K562 (cell line): ENCODE results near the gene EFNA2. TPM values are rescaled to one million over a fixed set of nuclear protein-coding genes. Genes with fewer than 3 reads are reported as not detected.
A peak's percentile ranks its signal among the peaks of the same experiment; 100 is the strongest.

Experiments
- ATAC-seq: fragments of 200-7000 bp; cut with Tn5 transposase; 3 replicates; pipeline ENCODE4 v1.9.1; 2020; ENCODE audit warnings: moderate library complexity
- BruUV-seq: library from RNA; stranded (reverse); fragments of 400-500 nt; replicated peaks from 2 replicates; lab custom pipeline; 2021; lab: Mats Ljungman, UMichigan
- CTCF ChIA-PET: fragments of 300-600 bp; formaldehyde crosslinking; extraction: SDS; loops from one replicate; lab custom pipeline; 2021; ENCODE audit warnings: low intra/inter-chr PET ratio; lab: Yijun Ruan, JAX
- POLR2A ChIA-PET: fragments of 300-600, 350-650 bp; sonication (Branson Sonifier 250); formaldehyde crosslinking; extraction: SDS; loops from one replicate; lab custom pipeline; 2021; ENCODE audit warnings: antibody characterized with exemption, inconsistent platforms; lab: Yijun Ruan, JAX
- DNase-seq, 4 experiments: peaks; one replicate each; pipeline versions ENCODE4 v3.0.0 to v3.0.0-alpha.2; 2011 to 2018; ENCODE audit warnings: low spot score in 3 of 4, mixed read lengths in 3 of 4; ENCODE audit errors: extremely low read depth in 1 of 4
- FAIRE-seq: peaks from 2 replicates; lab custom pipeline; 2011; peaks lifted over from hg19 to GRCh38; lab: Jason Lieb, UNC
- H2AFZ ChIP-seq: 2 replicates; pipeline ENCODE4 v1.6.0; 2011; ENCODE audit warnings: low read depth, low read length, control low read depth, inconsistent platforms
- H3K27ac ChIP-seq: fragments of 200-600 bp; 3 replicates; pipeline ENCODE4 v1.8.0; 2011; ENCODE audit warnings: low read depth, mild to moderate bottlenecking, control low read depth, inconsistent platforms, low read length, moderate library complexity, mixed read lengths; ENCODE audit errors: extremely low read depth
- H3K27me3 ChIP-seq, 2 experiments: fragments of 300-600 bp in 1 of 2; 2 replicates in 1 of 2; 3 replicates in 1 of 2; pipeline versions ENCODE4 v1.6.0 to v1.8.0; 2011; ENCODE audit warnings: inconsistent platforms in 2 of 2, low read length in 2 of 2, mild to moderate bottlenecking in 1 of 2, mixed read lengths in 1 of 2, moderate library complexity in 1 of 2; ENCODE audit not compliant: control insufficient read depth in 2 of 2, insufficient read depth in 2 of 2
- H3K36me3 ChIP-seq: fragments of 300-600 bp; 3 replicates; pipeline ENCODE4 v1.8.0; 2011; ENCODE audit warnings: mild to moderate bottlenecking, low read length, inconsistent platforms; ENCODE audit not compliant: control insufficient read depth, insufficient read depth
- H3K4me1 ChIP-seq, 2 experiments: fragments of 200-600 bp in 1 of 2; replicated peaks in 1 of 2; 2 replicates in 1 of 2; 3 replicates in 1 of 2; pipeline versions ENCODE4 v1.5.1 to v1.8.0; 2011; ENCODE audit warnings: inconsistent platforms in 2 of 2, low read length in 2 of 2, mild to moderate bottlenecking in 1 of 2, mixed read lengths in 1 of 2, moderate library complexity in 1 of 2; ENCODE audit not compliant: control insufficient read depth in 2 of 2, insufficient read depth in 2 of 2
- H3K4me2 ChIP-seq: 2 replicates; pipeline ENCODE4 v1.6.1; 2011; ENCODE audit warnings: low read length, control low read depth, inconsistent platforms, mixed read lengths; ENCODE audit not compliant: insufficient read depth
- H3K4me3 ChIP-seq: fragments of 200-600 bp; sonication (generic), shearing (Covaris generic); 2 replicates; pipeline ENCODE4 v1.5.1; 2016; ENCODE audit warnings: control low read depth, inconsistent platforms
- H3K79me2 ChIP-seq: fragments of 200-600 bp; 3 replicates; pipeline ENCODE4 v1.8.0; 2011; ENCODE audit warnings: low read length, inconsistent platforms; ENCODE audit not compliant: control insufficient read depth, insufficient read depth
- H3K9ac ChIP-seq, 2 experiments: 2 replicates each; pipeline versions ENCODE4 v1.6.0 to v1.6.1; 2011; ENCODE audit warnings: low read depth in 2 of 2, low read length in 2 of 2, control low read depth in 1 of 2, inconsistent platforms in 1 of 2, mild to moderate bottlenecking in 1 of 2, mixed read lengths in 1 of 2; ENCODE audit not compliant: insufficient read depth in 1 of 2
- H3K9me1 ChIP-seq: one replicate; pipeline ENCODE4 v1.6.0; 2011; ENCODE audit warnings: inconsistent platforms, mild to moderate bottlenecking, low read length, moderate library complexity; ENCODE audit not compliant: control insufficient read depth, insufficient read depth
- H3K9me3 ChIP-seq: replicated peaks from 2 replicates; pipeline ENCODE4 v1.5.1; 2011; ENCODE audit warnings: low read depth, low read length, inconsistent platforms; ENCODE audit not compliant: control insufficient read depth, insufficient read depth
- H4K20me1 ChIP-seq: replicated peaks from 2 replicates; pipeline ENCODE4 v1.6.1; 2011; ENCODE audit warnings: low read length, inconsistent platforms, mixed read lengths; ENCODE audit not compliant: control insufficient read depth, insufficient read depth
- CEBPB ChIP-seq: fragments of 450-650 bp; IDR thresholded peaks from 2 replicates; pipeline ENCODE4 v1.6.1; 2016; ENCODE audit warnings: missing genetic modification characterization, missing compliant biosample characterization
- FOXA3 ChIP-seq, 2 experiments: fragments of 450-650 bp in 1 of 2; sonication (generic) in 1 of 2; formaldehyde crosslinking; IDR thresholded peaks in 1 of 2; conservative IDR thresholded peaks in 1 of 2; 2 replicates each; pipeline versions ENCODE4 v1.4.0 to v1.8.0; 2020 to 2022; ENCODE audit warnings: mild to moderate bottlenecking in 2 of 2, missing genetic modification reagents in 1 of 2
- FOXJ2 ChIP-seq: fragments of 200-800 bp; sonication (Bioruptor generic); IDR thresholded peaks from 2 replicates; pipeline ENCODE4 v1.6.1; 2016; ENCODE audit warnings: missing genetic modification characterization, missing compliant biosample characterization
- GABPB1 ChIP-seq: sonication (generic); formaldehyde crosslinking; IDR thresholded peaks from 2 replicates; pipeline ENCODE4 v1.8.0; 2022; ENCODE audit warnings: mild to moderate bottlenecking, missing genetic modification reagents
- GTF2F1 ChIP-seq: IDR thresholded peaks from 2 replicates; pipeline ENCODE4 v1.6.1; 2011; ENCODE audit warnings: low read depth, low read length, improper control_type of control experiment
- LEF1 ChIP-seq: fragments of 450-650 bp; IDR thresholded peaks from 2 replicates; pipeline ENCODE4 v1.6.1; 2016; ENCODE audit warnings: mild to moderate bottlenecking
- SP2 ChIP-seq: IDR thresholded peaks from 2 replicates; pipeline ENCODE4 v1.6.1; 2011; ENCODE audit warnings: mild to moderate bottlenecking, low read depth, low read length, moderate library complexity; ENCODE audit not compliant: poor library complexity, severe bottlenecking; ENCODE audit errors: extremely low read depth
- TAL1 ChIP-seq: fragments of 450-650 bp; IDR thresholded peaks from 2 replicates; pipeline ENCODE4 v1.6.1; 2016; ENCODE audit warnings: mild to moderate bottlenecking
- YBX1 ChIP-seq: fragments of 450-650 bp; IDR thresholded peaks from 2 replicates; pipeline ENCODE4 v1.7.1; 2016; ENCODE audit warnings: mild to moderate bottlenecking
- ZBTB33 ChIP-seq: sonication (generic); formaldehyde crosslinking; IDR thresholded peaks from 2 replicates; pipeline ENCODE4 v1.8.1; 2023; ENCODE audit warnings: mild to moderate bottlenecking, missing genetic modification reagents
- ZNF121 ChIP-seq: sonication (generic); formaldehyde crosslinking; conservative IDR thresholded peaks from 2 replicates; pipeline ENCODE4 v1.8.0; 2022; ENCODE audit warnings: missing genetic modification reagents
- ZNF143 ChIP-seq: sonication (generic); formaldehyde crosslinking; IDR thresholded peaks from 2 replicates; pipeline ENCODE4 v1.9.0; 2022; ENCODE audit warnings: mild to moderate bottlenecking, missing genetic modification reagents
- ZNF277 ChIP-seq: fragments of 250-450 bp; sonication (Bioruptor Pico); IDR thresholded peaks from 2 replicates; pipeline ENCODE4 v1.8.0; 2022; ENCODE audit warnings: inconsistent platforms, mild to moderate bottlenecking, moderate library complexity, borderline replicate concordance
- ZNF639 ChIP-seq, 2 experiments: fragments of 200-800 bp in 1 of 2; sonication (Bioruptor generic) in 1 of 2; sonication (generic) in 1 of 2; formaldehyde crosslinking in 1 of 2; IDR thresholded peaks in 1 of 2; conservative IDR thresholded peaks in 1 of 2; 2 replicates each; pipeline versions ENCODE4 v1.5.0 to v1.6.1; 2016 to 2020; ENCODE audit warnings: missing compliant biosample characterization in 1 of 2, missing genetic modification characterization in 1 of 2, missing genetic modification reagents in 1 of 2
- WGBS: fragments of 100-300 bp; shearing (Covaris generic); methylation state at CpG from one replicate; pipeline ENCODE4 v1.1.6; 2016; ENCODE audit warnings: low coverage, mixed read lengths; ENCODE audit not compliant: insufficient coverage; ENCODE audit errors: missing lambda C conversion rate; 5-methylcytosine and 5-hydroxymethylcytosine counted together
- in situ Hi-C: fragments of 300-500 bp; cut with MboI; formaldehyde crosslinking; loops from 4 replicates; pipeline ENCODE4 v1.15.0; 2018; ENCODE audit warnings: inconsistent platforms, mixed read lengths
- intact Hi-C: fragments of 100-400 bp; cut with micrococcal nuclease; formaldehyde crosslinking; loops from 2 replicates; pipeline ENCODE4 v1.14.2; 2022
- polyA plus RNA-seq, 8 experiments: library from polyadenylated mRNA; depleted of rRNA in 4 of 8; stranded (reverse) in 5 of 8; unstranded in 3 of 8; fragments of >200 nt; fragmentation: Nextera tagmentation in 2 of 8; fragmentation: Illumina TruSeq in 1 of 8; extraction: Ambion mirVana in 2 of 8; extraction: Trizol in 1 of 8; gene quantifications; 2 replicates each; pipeline versions ENCODE4 v1.2.1 to v1.2.3, GENCODE V29; 2011 to 2014; ENCODE audit warnings: inconsistent platforms in 1 of 8, missing spikeins in 1 of 8
- total RNA-seq, 7 experiments: library from RNA; depleted of rRNA in 6 of 7; stranded (reverse); fragments of >200 nt in 6 of 7; fragmentation: Illumina TruSeq in 2 of 7; extraction: Trizol in 2 of 7; gene quantifications; 2 replicates each; pipeline versions ENCODE4 v1.2.1 to v1.2.3, GENCODE V29; 2011 to 2021; ENCODE audit warnings: low replicate concordance in 1 of 7

EFNA2 gene
- total and polyA plus RNA-seq, 9 of the 15 experiments (the other 6 are each of a cell fraction or from before 2014, with no cell fraction given), result 0.11 to 0.44 (median 0.15) TPM; not detected in 6

GRCh38 chr19:1243768-1244692, 41.6 kb upstream of the EFNA2 start:
- FAIRE-seq (peak; percentile 73), DNase-seq (peak in 2 of 4 experiments; percentile 78 to 90), ATAC-seq (peak; percentile 55)
- peak overlapping the region; percentile 100 for H3K4me3 ChIP-seq
- peak overlapping the region; percentile 96 for H3K4me2 ChIP-seq
- peaks cover 42% of the 10 kb centered on the region; the same call in 2 of the 3 replicates for H3K36me3 ChIP-seq
- H2AFZ ChIP-seq, result no peak overlapping the region
- peaks cover 44% of the 10 kb centered on the region for H3K79me2 ChIP-seq
- H3K9me3 ChIP-seq, result no peaks in the 10 kb centered on the region
- 19% methylated on average over 23 of the region's 33 CpGs for WGBS
- in situ Hi-C loops, result loop anchor here (5.0 to 25.0 kb wide), 2 partner anchors 322 to 482 kb away; partner anchors contain the start of gene MISP
- CTCF ChIA-PET, result interaction anchor here (0.6 to 4.5 kb wide), 2 partner anchors 23 to 128 kb away, joined by 3 to 51 read pairs; no protein-coding TSS in a partner anchor
- no TSS peak for BruUV-seq
- H3K4me1 ChIP-seq, result peaks cover 56 to 98% of the 10 kb centered on the region in 2 experiments
- intact Hi-C loops, result loop anchor here (1.0 to 5.0 kb wide), 2 partner anchors 22 to 382 kb away; no protein-coding TSS in a partner anchor
- H3K9ac ChIP-seq, result peak overlapping the region; percentile 50 to 98
- no peaks in the 10 kb centered on the region for H3K27me3 ChIP-seq
- H3K9me1 ChIP-seq, result peaks cover 4% of the 10 kb centered on the region
- POLR2A ChIA-PET, result interaction anchor here (0.5 to 5.6 kb wide), 12 partner anchors 9 to 287 kb away, joined by 3 to 90 read pairs (median 4); partner anchors contain the start of genes CIRBP and NDUFS7
- 0 out of 2 replicates have a peak, but pooled peaks cover 5% of the 10 kb centered on the region for H4K20me1 ChIP-seq
- H3K27ac ChIP-seq, result peak overlapping the region; percentile 69
- TF ChIP-seq YBX1, result no peak
- peak; percentile 77 for TF ChIP-seq CEBPB (tag)
- TF ChIP-seq ZBTB33 (CRISPR knock-in tag), result peak; percentile 51; the same call in 1 of the 2 replicates
- peak; percentile 14 for TF ChIP-seq SP2
- TF ChIP-seq ZNF143 (CRISPR knock-in tag), result peak; percentile 35; the same call in 1 of the 2 replicates
- TF ChIP-seq ZNF639 (CRISPR knock-in tag; conservative IDR thresholded peaks at IDR 0.05 in 1 of 2, IDR thresholded peaks at IDR 0.05 in 1 of 2), result no peak; a peak in 1 of 4 replicates
- TF ChIP-seq ZNF277 (CRISPR knock-in tag), result no peak
- no peak for TF ChIP-seq TAL1
- TF ChIP-seq ZNF121 (CRISPR knock-in tag), result no peak
- peak; percentile 19; the same call in 1 of the 2 replicates for TF ChIP-seq GABPB1 (CRISPR knock-in tag)
- TF ChIP-seq FOXJ2, result no peak
- peak; percentile 16; the same call in 1 of the 2 replicates for TF ChIP-seq GTF2F1
- TF ChIP-seq LEF1, result no peak
- peak in 1 of 2 experiments; percentile 56; a peak in 1 of 4 replicates for TF ChIP-seq FOXA3 (CRISPR knock-in tag; conservative IDR thresholded peaks at IDR 0.05 in 1 of 2, IDR thresholded peaks at IDR 0.05 in 1 of 2)
